DMS53 (cell line): Measurements from ENCODE around the gene HGD.

Experiments
- DNase-seq: peaks from one replicate; lab custom pipeline; 2025; lab: John Stamatoyannopoulos, UW

The HGD gene

GRCh38 chr3:120587332-120587975, 94.6 kb downstream of the HGD start:
- no peak for DNase-seq
